Hematopoietic multipotent progenitor cell treated with erythropoietin and hydrocortisone succinate and interleukin-3 and kit ligand, for 15 days (in vitro differentiated cells): ENCODE results near the gene PTPRB.
"Not testable (repeated sequence)": the region's sequence is repeated elsewhere in the genome, so short reads cannot be mapped to it uniquely, and the experiment has no call there.

Source experiments
- DNase-seq: peaks from one replicate; pipeline ENCODE4 v3.0.0-alpha.2; 2015; ENCODE audit warnings: low spot score

PTPRB gene

GRCh38 chr12:70540996-70541395 is 96.2 kb downstream of the PTPRB start:
- no peak for DNase-seq

GRCh38 chr12:70536650-70537049 is 100.6 kb downstream of the PTPRB start:
- DNase-seq: no peak

GRCh38 chr12:70535896-70536374 is 101.3 kb downstream of the PTPRB start:
- no peak for DNase-seq

GRCh38 chr12:70534466-70534865 is 102.8 kb downstream of the PTPRB start:
- DNase-seq: no peak

- DNase-seq: no peak
Measured at GRCh38 chr12:70529647-70530046, 107.6 kb downstream of the PTPRB start.

GRCh38 chr12:70520847-70521246 is 116.4 kb downstream of the PTPRB start:
- DNase-seq: no peak

- no peak for DNase-seq
Measured at GRCh38 chr12:70513426-70513825, 123.8 kb downstream of the PTPRB start.

- no peak for DNase-seq
Measured at GRCh38 chr12:70508178-70508577, 129.1 kb downstream of the PTPRB start.

- DNase-seq: no peak
Measured at GRCh38 chr12:70507442-70507841, 129.8 kb downstream of the PTPRB start.

GRCh38 chr12:70497508-70497907 is 139.7 kb downstream of the PTPRB start:
- DNase-seq: no peak

- not testable (repeated sequence) for DNase-seq
Measured at GRCh38 chr12:70492904-70493303, 144.3 kb downstream of the PTPRB start.

GRCh38 chr12:70490928-70491327 is 146.3 kb downstream of the PTPRB start:
- DNase-seq: not testable (repeated sequence)

- DNase-seq: no peak
Measured at GRCh38 chr12:70487440-70487839, 149.8 kb downstream of the PTPRB start.

- no peak for DNase-seq
Measured at GRCh38 chr12:70486588-70486987, 150.6 kb downstream of the PTPRB start.

- DNase-seq: no peak
Measured at GRCh38 chr12:70485704-70486103, 151.5 kb downstream of the PTPRB start.

- DNase-seq: no peak
Measured at GRCh38 chr12:70484464-70484863, 152.8 kb downstream of the PTPRB start.

- DNase-seq: no peak
Measured at GRCh38 chr12:70482764-70483163, 154.5 kb downstream of the PTPRB start.

GRCh38 chr12:70469221-70469820 is 167.9 kb downstream of the PTPRB start:
- DNase-seq: no peak

- DNase-seq: no peak
Measured at GRCh38 chr12:70468741-70469140, 168.5 kb downstream of the PTPRB start.

- no peak for DNase-seq
Measured at GRCh38 chr12:70467918-70468733, 169.1 kb downstream of the PTPRB start.

GRCh38 chr12:70467476-70467875 is 169.8 kb downstream of the PTPRB start:
- no peak for DNase-seq

GRCh38 chr12:70466753-70467152 is 170.5 kb downstream of the PTPRB start:
- no peak for DNase-seq
